Uterus (tissue), 4 donors: ENCODE results near the gene LAT. TPM values are rescaled to one million over a fixed set of nuclear protein-coding genes. Genes with fewer than 3 reads are reported as not detected.
"Not testable (repeated sequence)": the region's sequence is repeated elsewhere in the genome, so short reads cannot be mapped to it uniquely, and the experiment has no call there.

Experiments
- DNase-seq, 2 donors: peaks; one replicate each; pipeline ENCODE4 v3.0.0-alpha.2; 2019 to 2020
- H3K27ac ChIP-seq, 2 donors: fragments of 200-600 bp; sonication (generic); 1 replicate in 1 of 2; 2 replicates in 1 of 2; pipeline ENCODE4 v1.5.1; 2016 to 2018
- H3K27me3 ChIP-seq, 2 donors: fragments of 200-600 bp; sonication (generic); one replicate each; pipeline ENCODE4 v1.5.1; 2018 to 2019; ENCODE audit warnings: control low read depth in 1 of 2
- H3K36me3 ChIP-seq, 2 donors: fragments of 200-600 bp; sonication (generic); one replicate each; pipeline ENCODE4 v1.5.1; 2019; ENCODE audit warnings: control low read depth in 1 of 2
- H3K4me1 ChIP-seq, 2 donors: fragments of 200-600 bp; sonication (generic); one replicate each; pipeline ENCODE4 v1.5.1; 2018 to 2019; ENCODE audit warnings: control low read depth in 1 of 2
- H3K4me3 ChIP-seq, 2 donors: fragments of 200-600 bp; sonication (generic); 1 replicate in 1 of 2; 2 replicates in 1 of 2; pipeline ENCODE4 v1.5.1; 2018 to 2019; ENCODE audit warnings: mild to moderate bottlenecking in 1 of 2
- H3K9me3 ChIP-seq, 2 donors: fragments of 200-600 bp; sonication (generic); one replicate each; pipeline ENCODE4 v1.5.1; 2019; ENCODE audit warnings: control low read depth in 1 of 2
- CTCF ChIP-seq, 4 experiments: fragments of 200-600 bp in 2 of 4; fragments of 450-650 bp in 2 of 4; sonication (generic) in 2 of 4; IDR thresholded peaks; one replicate each; pipeline ENCODE4 v1.5.1; 2016 to 2019; ENCODE audit warnings: antibody characterized with exemption in 4 of 4, mild to moderate bottlenecking in 2 of 4, moderate library complexity in 1 of 4
- POLR2A ChIP-seq, 2 donors: fragments of 450-650 bp; IDR thresholded peaks; one replicate each; pipeline ENCODE4 v1.6.1; 2016; ENCODE audit warnings: antibody characterized with exemption in 2 of 2, mild to moderate bottlenecking in 1 of 2, moderate library complexity in 1 of 2
- intact Hi-C: fragments of 100-400 bp; cut with DNase I; formaldehyde crosslinking; loops from one replicate; pipeline ENCODE4 v1.15.1; 2023; ENCODE audit warnings: low total_unique reads
- total RNA-seq, 4 donors: library from RNA; depleted of rRNA in 3 of 4; stranded (reverse); fragments of >200 nt in 3 of 4; gene quantifications; one replicate each; pipeline versions ENCODE4 v1.1.0 to v1.2.4, GENCODE V29; 2014 to 2023
- donor health status: DM: yes; HTN: yes; CAD: no.

Gene LAT
- total RNA-seq, 4 donors from 2014 or later, result 0.97 to 12.6 (median 3.0) TPM

- H3K9me3 ChIP-seq, result no peaks in the 10 kb centered on the region
- H3K4me1 ChIP-seq, result no peaks in the 10 kb centered on the region
- TF ChIP-seq POLR2A (IDR thresholded peaks at IDR 0.05) (no peak), CTCF (IDR thresholded peaks at IDR 0.05) (no peak)
- DNase-seq, result no peak
- intact Hi-C loops, result no loop called here
- no peak overlapping the region for H3K27ac ChIP-seq
- H3K4me3 ChIP-seq, result no peak overlapping the region
- H3K27me3 ChIP-seq, result no peaks in the 10 kb centered on the region
- H3K36me3 ChIP-seq, result no peaks in the 10 kb centered on the region
Observed at GRCh38 chr16:28937222-28937876, 47.5 kb upstream of the LAT start.

- Histone ChIP-seq H3K27me3 (no peaks in the 10 kb centered on the region), H3K4me3 (no peak overlapping the region), H3K36me3 (no peaks in the 10 kb centered on the region), H3K27ac (no peak overlapping the region), H3K9me3 (no peaks in the 10 kb centered on the region), H3K4me1 (no peaks in the 10 kb centered on the region)
- DNase-seq, result no peak
- intact Hi-C loops, result no loop called here
- TF ChIP-seq POLR2A (IDR thresholded peaks at IDR 0.05), result no peak
- TF ChIP-seq CTCF (IDR thresholded peaks at IDR 0.05), result no peak
Observed at GRCh38 chr16:28938721-28939120, 46.1 kb upstream of the LAT start.

GRCh38 chr16:28939825-28940224, 45.0 kb upstream of the LAT start:
- DNase-seq, H3K27ac ChIP-seq, H3K4me3 ChIP-seq, H3K27me3 ChIP-seq, H3K36me3 ChIP-seq, H3K4me1 ChIP-seq, H3K9me3 ChIP-seq, intact Hi-C loops: not testable (repeated sequence)

GRCh38 chr16:28943281-28943680, 41.6 kb upstream of the LAT start:
- Histone ChIP-seq H3K4me1 (no peaks in the 10 kb centered on the region), H3K27me3 (no peaks in the 10 kb centered on the region), H3K36me3 (no peaks in the 10 kb centered on the region), H3K4me3 (no peak overlapping the region), H3K9me3 (no peaks in the 10 kb centered on the region), H3K27ac (no peak overlapping the region)
- TF ChIP-seq CTCF (IDR thresholded peaks at IDR 0.05) (no peak), POLR2A (IDR thresholded peaks at IDR 0.05) (no peak)
- no peak for DNase-seq
- intact Hi-C loops, result no loop called here

GRCh38 chr16:28946681-28947080, 38.2 kb upstream of the LAT start:
- TF ChIP-seq CTCF (IDR thresholded peaks at IDR 0.05) (no peak), POLR2A (IDR thresholded peaks at IDR 0.05) (no peak)
- no peak overlapping the region for H3K4me3 ChIP-seq
- H3K9me3 ChIP-seq, result no peaks in the 10 kb centered on the region
- no peaks in the 10 kb centered on the region for H3K36me3 ChIP-seq
- H3K27ac ChIP-seq, result no peak overlapping the region
- no peak for DNase-seq
- peaks cover 0 to 2% of the 10 kb centered on the region in 2 donors for H3K4me1 ChIP-seq
- no peaks in the 10 kb centered on the region for H3K27me3 ChIP-seq
- intact Hi-C loops, result no loop called here
